ENCODE measurements around the gene DCANP1. TPM values are rescaled to one million over a fixed set of nuclear protein-coding genes. Genes with fewer than 3 reads are reported as not detected.
A peak's percentile ranks its signal among the peaks of the same experiment; 100 is the strongest.

Gene DCANP1
- total and polyA plus RNA-seq, 9 of the 15 experiments (the other 6 are each of a cell fraction or from before 2014, with no cell fraction given) = not detected

DNA sequence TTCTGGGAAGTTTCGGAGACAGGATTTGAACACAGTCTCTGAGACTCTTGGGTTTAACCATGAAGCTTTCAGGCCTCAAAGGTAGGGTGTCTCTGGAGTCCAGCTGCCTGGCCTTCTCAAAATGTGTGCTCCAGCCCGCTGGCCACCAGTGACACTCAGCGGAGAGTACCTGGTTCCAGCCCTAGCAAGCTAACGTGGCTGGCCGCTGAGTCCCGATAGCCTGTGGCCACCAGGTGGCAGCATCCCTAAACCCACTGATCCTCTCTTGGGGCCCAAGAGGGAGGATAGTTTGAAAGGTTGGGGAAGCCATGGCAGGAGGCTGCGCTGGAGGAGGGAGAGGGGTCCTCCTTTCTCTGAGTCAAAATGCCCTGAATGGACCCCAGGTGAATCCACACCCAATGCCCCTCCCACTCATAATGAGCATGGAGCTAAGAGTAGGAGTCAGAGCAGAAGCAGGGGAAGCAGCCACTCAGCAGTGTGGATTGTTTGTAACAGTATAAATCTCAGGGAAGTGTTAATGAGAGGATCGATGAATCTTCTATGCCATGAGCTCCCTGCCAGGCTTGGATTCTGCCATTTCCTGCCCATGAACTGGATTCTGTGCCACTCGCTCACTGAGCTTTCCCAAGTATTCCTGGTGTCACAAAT, 10.4 kb upstream of the DCANP1 start (continued):
- TF ChIP-seq, protein P1, sequence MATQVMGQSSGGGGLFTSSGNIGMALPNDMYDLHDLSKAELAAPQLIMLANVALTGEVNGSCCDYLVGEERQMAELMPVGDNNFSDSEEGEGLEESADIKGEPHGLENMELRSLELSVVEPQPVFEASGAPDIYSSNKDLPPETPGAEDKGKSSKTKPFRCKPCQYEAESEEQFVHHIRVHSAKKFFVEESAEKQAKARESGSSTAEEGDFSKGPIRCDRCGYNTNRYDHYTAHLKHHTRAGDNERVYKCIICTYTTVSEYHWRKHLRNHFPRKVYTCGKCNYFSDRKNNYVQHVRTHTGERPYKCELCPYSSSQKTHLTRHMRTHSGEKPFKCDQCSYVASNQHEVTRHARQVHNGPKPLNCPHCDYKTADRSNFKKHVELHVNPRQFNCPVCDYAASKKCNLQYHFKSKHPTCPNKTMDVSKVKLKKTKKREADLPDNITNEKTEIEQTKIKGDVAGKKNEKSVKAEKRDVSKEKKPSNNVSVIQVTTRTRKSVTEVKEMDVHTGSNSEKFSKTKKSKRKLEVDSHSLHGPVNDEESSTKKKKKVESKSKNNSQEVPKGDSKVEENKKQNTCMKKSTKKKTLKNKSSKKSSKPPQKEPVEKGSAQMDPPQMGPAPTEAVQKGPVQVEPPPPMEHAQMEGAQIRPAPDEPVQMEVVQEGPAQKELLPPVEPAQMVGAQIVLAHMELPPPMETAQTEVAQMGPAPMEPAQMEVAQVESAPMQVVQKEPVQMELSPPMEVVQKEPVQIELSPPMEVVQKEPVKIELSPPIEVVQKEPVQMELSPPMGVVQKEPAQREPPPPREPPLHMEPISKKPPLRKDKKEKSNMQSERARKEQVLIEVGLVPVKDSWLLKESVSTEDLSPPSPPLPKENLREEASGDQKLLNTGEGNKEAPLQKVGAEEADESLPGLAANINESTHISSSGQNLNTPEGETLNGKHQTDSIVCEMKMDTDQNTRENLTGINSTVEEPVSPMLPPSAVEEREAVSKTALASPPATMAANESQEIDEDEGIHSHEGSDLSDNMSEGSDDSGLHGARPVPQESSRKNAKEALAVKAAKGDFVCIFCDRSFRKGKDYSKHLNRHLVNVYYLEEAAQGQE (IDR thresholded peaks at IDR 0.05; ENCODE audit: borderline replicate concordance) = peak; percentile 57
- TF ChIP-seq, protein P1 (CRISPR knock-in tag; IDR thresholded peaks at IDR 0.05; ENCODE audit: low read depth) = no peak
- TF ChIP-seq ZNF507 (tag; conservative IDR thresholded peaks at IDR 0.05) = no peak
- TF ChIP-seq, protein P2, sequence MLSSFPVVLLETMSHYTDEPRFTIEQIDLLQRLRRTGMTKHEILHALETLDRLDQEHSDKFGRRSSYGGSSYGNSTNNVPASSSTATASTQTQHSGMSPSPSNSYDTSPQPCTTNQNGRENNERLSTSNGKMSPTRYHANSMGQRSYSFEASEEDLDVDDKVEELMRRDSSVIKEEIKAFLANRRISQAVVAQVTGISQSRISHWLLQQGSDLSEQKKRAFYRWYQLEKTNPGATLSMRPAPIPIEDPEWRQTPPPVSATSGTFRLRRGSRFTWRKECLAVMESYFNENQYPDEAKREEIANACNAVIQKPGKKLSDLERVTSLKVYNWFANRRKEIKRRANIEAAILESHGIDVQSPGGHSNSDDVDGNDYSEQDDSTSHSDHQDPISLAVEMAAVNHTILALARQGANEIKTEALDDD (IDR thresholded peaks at IDR 0.05) = peak; percentile 44; the same call in 1 of the 2 replicates
- TF ChIP-seq, protein P3, sequence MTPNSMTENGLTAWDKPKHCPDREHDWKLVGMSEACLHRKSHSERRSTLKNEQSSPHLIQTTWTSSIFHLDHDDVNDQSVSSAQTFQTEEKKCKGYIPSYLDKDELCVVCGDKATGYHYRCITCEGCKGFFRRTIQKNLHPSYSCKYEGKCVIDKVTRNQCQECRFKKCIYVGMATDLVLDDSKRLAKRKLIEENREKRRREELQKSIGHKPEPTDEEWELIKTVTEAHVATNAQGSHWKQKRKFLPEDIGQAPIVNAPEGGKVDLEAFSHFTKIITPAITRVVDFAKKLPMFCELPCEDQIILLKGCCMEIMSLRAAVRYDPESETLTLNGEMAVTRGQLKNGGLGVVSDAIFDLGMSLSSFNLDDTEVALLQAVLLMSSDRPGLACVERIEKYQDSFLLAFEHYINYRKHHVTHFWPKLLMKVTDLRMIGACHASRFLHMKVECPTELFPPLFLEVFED (CRISPR knock-in tag; conservative IDR thresholded peaks at IDR 0.05) = 0 out of 2 replicates have a peak, but pooled peaks have one; percentile 20
- no peak for TF ChIP-seq NCOA1 (IDR thresholded peaks at IDR 0.05; ENCODE audit: low read depth)
- peak in 1 of 2 experiments; percentile 78; a peak in 2 of 4 replicates for TF ChIP-seq RCOR1 (IDR thresholded peaks at IDR 0.05; ENCODE audit: borderline replicate concordance in 1 of 2, low read depth in 2 of 2, low read length in 2 of 2)
- TF ChIP-seq ZNF764 (CRISPR knock-in tag; IDR thresholded peaks at IDR 0.05; ENCODE audit: low read depth) = no peak
- no peak for TF ChIP-seq ZNF717 (CRISPR knock-in tag; IDR thresholded peaks at IDR 0.05)
- TF ChIP-seq, protein P4, sequence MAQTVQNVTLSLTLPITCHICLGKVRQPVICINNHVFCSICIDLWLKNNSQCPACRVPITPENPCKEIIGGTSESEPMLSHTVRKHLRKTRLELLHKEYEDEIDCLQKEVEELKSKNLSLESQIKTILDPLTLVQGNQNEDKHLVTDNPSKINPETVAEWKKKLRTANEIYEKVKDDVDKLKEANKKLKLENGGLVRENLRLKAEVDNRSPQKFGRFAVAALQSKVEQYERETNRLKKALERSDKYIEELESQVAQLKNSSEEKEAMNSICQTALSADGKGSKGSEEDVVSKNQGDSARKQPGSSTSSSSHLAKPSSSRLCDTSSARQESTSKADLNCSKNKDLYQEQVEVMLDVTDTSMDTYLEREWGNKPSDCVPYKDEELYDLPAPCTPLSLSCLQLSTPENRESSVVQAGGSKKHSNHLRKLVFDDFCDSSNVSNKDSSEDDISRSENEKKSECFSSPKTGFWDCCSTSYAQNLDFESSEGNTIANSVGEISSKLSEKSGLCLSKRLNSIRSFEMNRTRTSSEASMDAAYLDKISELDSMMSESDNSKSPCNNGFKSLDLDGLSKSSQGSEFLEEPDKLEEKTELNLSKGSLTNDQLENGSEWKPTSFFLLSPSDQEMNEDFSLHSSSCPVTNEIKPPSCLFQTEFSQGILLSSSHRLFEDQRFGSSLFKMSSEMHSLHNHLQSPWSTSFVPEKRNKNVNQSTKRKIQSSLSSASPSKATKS (CRISPR knock-in tag; IDR thresholded peaks at IDR 0.05) = no peak
- no peak for TF ChIP-seq FUS (optimal IDR thresholded peaks at IDR 0.05; ENCODE audit: low read depth, low read length)
- TF ChIP-seq TCF3 (CRISPR knock-in tag; IDR thresholded peaks at IDR 0.05) = no peak
- TF ChIP-seq ZNF184 (CRISPR knock-in tag; IDR thresholded peaks at IDR 0.05) = no peak
- TF ChIP-seq ZNF217 (CRISPR knock-in tag; IDR thresholded peaks at IDR 0.05) = no peak
- TF ChIP-seq, protein P5, sequence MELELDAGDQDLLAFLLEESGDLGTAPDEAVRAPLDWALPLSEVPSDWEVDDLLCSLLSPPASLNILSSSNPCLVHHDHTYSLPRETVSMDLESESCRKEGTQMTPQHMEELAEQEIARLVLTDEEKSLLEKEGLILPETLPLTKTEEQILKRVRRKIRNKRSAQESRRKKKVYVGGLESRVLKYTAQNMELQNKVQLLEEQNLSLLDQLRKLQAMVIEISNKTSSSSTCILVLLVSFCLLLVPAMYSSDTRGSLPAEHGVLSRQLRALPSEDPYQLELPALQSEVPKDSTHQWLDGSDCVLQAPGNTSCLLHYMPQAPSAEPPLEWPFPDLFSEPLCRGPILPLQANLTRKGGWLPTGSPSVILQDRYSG (tag; conservative IDR thresholded peaks at IDR 0.05; ENCODE audit: low read depth) = no peak
